Loucy (cell line): Measurements from ENCODE around the gene DRD3.

ENCODE experiments used
- EZH2phosphoT487 ChIP-seq: fragments of 200-600 bp; IDR thresholded peaks from 2 replicates; pipeline ENCODE4 v1.6.1; 2018; ENCODE audit warnings: antibody characterized with exemption, mild to moderate bottlenecking, moderate library complexity, borderline replicate concordance
- TF ChIP-seq, protein P1 (sequence below): fragments of 200-600 bp; sonication (generic); conservative IDR thresholded peaks from 2 replicates; pipeline ENCODE4 v1.5.1; 2014; ENCODE audit warnings: mild to moderate bottlenecking, antibody characterized with exemption, low read length

DNA sequence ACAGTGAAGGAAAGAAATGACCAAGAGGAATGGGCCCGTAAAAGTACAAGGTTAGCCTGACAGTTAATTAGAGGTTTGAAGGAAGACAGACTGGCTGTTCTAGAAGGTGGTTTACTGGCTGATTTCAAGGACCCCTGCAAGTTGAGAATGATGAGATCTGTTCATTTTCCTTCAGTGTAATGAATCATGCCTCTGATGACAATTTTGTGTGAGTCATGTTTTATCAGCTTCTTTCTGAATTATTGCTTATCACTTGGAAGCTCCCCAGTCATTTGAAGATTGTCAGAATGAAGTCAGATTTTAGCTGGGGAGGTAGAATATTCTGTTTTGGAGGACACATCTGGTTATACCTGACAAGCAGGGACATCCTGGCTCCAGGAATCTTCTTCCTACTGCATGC lies 50.6 kb downstream of the DRD3 start:
- TF ChIP-seq, protein P1, sequence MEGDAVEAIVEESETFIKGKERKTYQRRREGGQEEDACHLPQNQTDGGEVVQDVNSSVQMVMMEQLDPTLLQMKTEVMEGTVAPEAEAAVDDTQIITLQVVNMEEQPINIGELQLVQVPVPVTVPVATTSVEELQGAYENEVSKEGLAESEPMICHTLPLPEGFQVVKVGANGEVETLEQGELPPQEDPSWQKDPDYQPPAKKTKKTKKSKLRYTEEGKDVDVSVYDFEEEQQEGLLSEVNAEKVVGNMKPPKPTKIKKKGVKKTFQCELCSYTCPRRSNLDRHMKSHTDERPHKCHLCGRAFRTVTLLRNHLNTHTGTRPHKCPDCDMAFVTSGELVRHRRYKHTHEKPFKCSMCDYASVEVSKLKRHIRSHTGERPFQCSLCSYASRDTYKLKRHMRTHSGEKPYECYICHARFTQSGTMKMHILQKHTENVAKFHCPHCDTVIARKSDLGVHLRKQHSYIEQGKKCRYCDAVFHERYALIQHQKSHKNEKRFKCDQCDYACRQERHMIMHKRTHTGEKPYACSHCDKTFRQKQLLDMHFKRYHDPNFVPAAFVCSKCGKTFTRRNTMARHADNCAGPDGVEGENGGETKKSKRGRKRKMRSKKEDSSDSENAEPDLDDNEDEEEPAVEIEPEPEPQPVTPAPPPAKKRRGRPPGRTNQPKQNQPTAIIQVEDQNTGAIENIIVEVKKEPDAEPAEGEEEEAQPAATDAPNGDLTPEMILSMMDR = no peak
- TF ChIP-seq EZH2phosphoT487 = no peak
